ENCODE results near the gene UACA.
A peak's percentile ranks its signal among the peaks of the same experiment; 100 is the strongest.

UACA gene

DNA sequence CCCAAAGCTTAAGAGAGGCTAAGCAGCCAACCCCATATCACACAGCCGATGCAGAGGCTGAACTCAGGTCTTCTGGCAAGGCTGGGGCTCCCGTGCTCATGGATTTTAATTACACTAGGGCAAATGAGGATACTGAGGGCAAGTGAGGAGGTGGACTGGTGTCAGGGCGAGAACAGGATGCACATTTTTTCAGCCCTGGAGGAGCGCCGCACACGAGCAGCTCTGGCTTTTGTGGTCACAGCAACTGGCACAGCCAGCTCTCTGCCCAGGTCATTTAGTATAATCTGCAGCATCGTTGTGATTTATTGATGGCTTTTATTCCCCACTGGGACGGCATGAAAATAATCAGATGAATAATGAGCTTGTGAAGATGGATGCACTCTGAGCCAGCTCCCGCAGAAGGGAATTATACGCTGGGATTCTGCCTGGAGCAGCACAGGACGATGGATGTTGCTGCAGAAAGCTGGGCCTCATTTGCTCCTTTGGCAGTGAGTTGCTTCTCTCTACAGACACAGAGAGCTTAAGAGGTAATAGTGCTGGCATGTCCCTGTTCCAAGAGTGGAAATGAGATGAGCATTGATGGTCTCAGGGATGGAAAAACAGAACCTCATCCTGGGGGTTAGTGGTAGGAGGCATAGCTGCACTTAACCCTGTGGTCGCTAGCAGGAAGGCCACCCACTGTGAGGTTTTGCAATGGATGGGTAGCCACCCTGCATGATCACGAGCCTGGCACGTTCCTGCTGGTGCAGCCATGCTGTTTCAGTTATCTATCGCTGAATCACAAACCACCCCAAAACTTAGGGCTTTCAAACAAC is 135.4 kb downstream of the UACA start:
- peak; percentile 67 for TF ChIP-seq POLR2AphosphoS5 (IDR thresholded peaks at IDR 0.05; ENCODE audit: low read depth)
- TF ChIP-seq, protein P1, sequence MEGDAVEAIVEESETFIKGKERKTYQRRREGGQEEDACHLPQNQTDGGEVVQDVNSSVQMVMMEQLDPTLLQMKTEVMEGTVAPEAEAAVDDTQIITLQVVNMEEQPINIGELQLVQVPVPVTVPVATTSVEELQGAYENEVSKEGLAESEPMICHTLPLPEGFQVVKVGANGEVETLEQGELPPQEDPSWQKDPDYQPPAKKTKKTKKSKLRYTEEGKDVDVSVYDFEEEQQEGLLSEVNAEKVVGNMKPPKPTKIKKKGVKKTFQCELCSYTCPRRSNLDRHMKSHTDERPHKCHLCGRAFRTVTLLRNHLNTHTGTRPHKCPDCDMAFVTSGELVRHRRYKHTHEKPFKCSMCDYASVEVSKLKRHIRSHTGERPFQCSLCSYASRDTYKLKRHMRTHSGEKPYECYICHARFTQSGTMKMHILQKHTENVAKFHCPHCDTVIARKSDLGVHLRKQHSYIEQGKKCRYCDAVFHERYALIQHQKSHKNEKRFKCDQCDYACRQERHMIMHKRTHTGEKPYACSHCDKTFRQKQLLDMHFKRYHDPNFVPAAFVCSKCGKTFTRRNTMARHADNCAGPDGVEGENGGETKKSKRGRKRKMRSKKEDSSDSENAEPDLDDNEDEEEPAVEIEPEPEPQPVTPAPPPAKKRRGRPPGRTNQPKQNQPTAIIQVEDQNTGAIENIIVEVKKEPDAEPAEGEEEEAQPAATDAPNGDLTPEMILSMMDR (IDR thresholded peaks at IDR 0.05; ENCODE audit: insufficient read depth, low read length), result no peak
- Histone ChIP-seq H3K27ac (replicated peaks) (peak overlapping the region; percentile 75), H3K27me3 (ENCODE audit: insufficient read depth, poor library complexity, severe bottlenecking) (no peaks in the 10 kb centered on the region), H3K4me3 (replicated peaks; ENCODE audit: insufficient read depth, low read length) (no peak overlapping the region)
- DNase-seq (ENCODE audit: low read depth in 1 of 2, low spot score in 1 of 2), result peak in 1 of 2 experiments; percentile 81

- H3K27ac ChIP-seq (replicated peaks), result peak overlapping the region; percentile 75
- no peaks in the 10 kb centered on the region for H3K27me3 ChIP-seq (ENCODE audit: insufficient read depth, poor library complexity, severe bottlenecking)
- H3K4me3 ChIP-seq (replicated peaks; ENCODE audit: insufficient read depth, low read length), result no peak overlapping the region
- TF ChIP-seq, protein P1 (IDR thresholded peaks at IDR 0.05; ENCODE audit: insufficient read depth, low read length), result no peak
- TF ChIP-seq, protein P2, sequence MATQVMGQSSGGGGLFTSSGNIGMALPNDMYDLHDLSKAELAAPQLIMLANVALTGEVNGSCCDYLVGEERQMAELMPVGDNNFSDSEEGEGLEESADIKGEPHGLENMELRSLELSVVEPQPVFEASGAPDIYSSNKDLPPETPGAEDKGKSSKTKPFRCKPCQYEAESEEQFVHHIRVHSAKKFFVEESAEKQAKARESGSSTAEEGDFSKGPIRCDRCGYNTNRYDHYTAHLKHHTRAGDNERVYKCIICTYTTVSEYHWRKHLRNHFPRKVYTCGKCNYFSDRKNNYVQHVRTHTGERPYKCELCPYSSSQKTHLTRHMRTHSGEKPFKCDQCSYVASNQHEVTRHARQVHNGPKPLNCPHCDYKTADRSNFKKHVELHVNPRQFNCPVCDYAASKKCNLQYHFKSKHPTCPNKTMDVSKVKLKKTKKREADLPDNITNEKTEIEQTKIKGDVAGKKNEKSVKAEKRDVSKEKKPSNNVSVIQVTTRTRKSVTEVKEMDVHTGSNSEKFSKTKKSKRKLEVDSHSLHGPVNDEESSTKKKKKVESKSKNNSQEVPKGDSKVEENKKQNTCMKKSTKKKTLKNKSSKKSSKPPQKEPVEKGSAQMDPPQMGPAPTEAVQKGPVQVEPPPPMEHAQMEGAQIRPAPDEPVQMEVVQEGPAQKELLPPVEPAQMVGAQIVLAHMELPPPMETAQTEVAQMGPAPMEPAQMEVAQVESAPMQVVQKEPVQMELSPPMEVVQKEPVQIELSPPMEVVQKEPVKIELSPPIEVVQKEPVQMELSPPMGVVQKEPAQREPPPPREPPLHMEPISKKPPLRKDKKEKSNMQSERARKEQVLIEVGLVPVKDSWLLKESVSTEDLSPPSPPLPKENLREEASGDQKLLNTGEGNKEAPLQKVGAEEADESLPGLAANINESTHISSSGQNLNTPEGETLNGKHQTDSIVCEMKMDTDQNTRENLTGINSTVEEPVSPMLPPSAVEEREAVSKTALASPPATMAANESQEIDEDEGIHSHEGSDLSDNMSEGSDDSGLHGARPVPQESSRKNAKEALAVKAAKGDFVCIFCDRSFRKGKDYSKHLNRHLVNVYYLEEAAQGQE (IDR thresholded peaks at IDR 0.05; ENCODE audit: insufficient replicate concordance, low read depth), result no peak
- no peak for TF ChIP-seq SPI1 (IDR thresholded peaks at IDR 0.05; ENCODE audit: borderline replicate concordance, low read depth)
- TF ChIP-seq POLR2AphosphoS5 (IDR thresholded peaks at IDR 0.05; ENCODE audit: low read depth), result no peak
- TF ChIP-seq GABPA (IDR thresholded peaks at IDR 0.05; ENCODE audit: low read depth), result no peak
- no peak for DNase-seq (ENCODE audit: low read depth in 1 of 2, low spot score in 1 of 2)
Measured at GRCh38 chr15:70627322-70627721, 136.0 kb downstream of the UACA start.

DNA sequence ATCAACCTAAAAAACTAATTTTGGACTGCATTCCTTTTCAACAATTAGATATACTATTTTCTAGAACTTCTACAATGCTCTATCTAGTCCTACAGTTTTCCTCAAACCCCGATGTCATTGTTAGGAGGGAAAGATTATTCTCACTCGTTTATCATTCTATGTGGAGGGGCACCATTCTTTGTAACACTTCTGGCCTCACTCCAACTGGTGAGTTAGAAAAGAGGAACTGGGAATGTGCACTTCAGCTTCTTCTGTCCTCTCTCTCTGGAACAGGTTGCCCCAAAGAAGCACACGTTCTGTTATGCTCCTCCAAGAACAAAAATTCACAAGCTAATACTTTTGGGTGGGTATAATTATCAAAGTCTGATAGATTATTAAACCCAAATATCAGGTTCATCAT is 137.9 kb downstream of the UACA start:
- no peaks in the 10 kb centered on the region for H3K27me3 ChIP-seq (ENCODE audit: insufficient read depth, poor library complexity, severe bottlenecking)
- peak in 1 of 2 experiments; percentile 81 for DNase-seq (ENCODE audit: low read depth in 1 of 2, low spot score in 1 of 2)

More for the DNA sequence above, 137.9 kb downstream of the UACA start:
- Histone ChIP-seq H3K27ac (replicated peaks) (peak overlapping the region; percentile 50), H3K4me3 (replicated peaks; ENCODE audit: insufficient read depth, low read length) (no peak overlapping the region)
- peak; percentile 72 for TF ChIP-seq POLR2AphosphoS5 (IDR thresholded peaks at IDR 0.05; ENCODE audit: low read depth)
- peak; percentile 99 for TF ChIP-seq SPI1 (IDR thresholded peaks at IDR 0.05; ENCODE audit: borderline replicate concordance, low read depth)
- TF ChIP-seq, protein P2 (IDR thresholded peaks at IDR 0.05; ENCODE audit: insufficient replicate concordance, low read depth), result no peak
- TF ChIP-seq GABPA (IDR thresholded peaks at IDR 0.05; ENCODE audit: low read depth), result peak; percentile 75
- TF ChIP-seq, protein P1 (IDR thresholded peaks at IDR 0.05; ENCODE audit: insufficient read depth, low read length), result no peak
